GM18499 (cell line): Measurements from ENCODE around the gene PTCD2.

Experiments used
- ATAC-seq: cut with Tn5 transposase; IDR thresholded peaks from one replicate; pipeline ENCODE4 v1.9.1; 2021; ENCODE audit warnings: moderate number of reproducible peaks; ENCODE audit not compliant: insufficient read depth, unreplicated experiment

The PTCD2 gene

GRCh38 chr5:72337159-72337558, 17.0 kb downstream of the PTCD2 start:
- no peak for ATAC-seq

- no peak for ATAC-seq
Observed at GRCh38 chr5:72338689-72339209, 18.6 kb downstream of the PTCD2 start.

- no peak for ATAC-seq
Observed at GRCh38 chr5:72346398-72346797, 26.2 kb downstream of the PTCD2 start.

GRCh38 chr5:72347801-72348308, 27.7 kb downstream of the PTCD2 start:
- ATAC-seq, result no peak

GRCh38 chr5:72351376-72351775, 31.2 kb downstream of the PTCD2 start:
- ATAC-seq, result no peak

- ATAC-seq, result no peak
Observed at GRCh38 chr5:72352616-72353015, 32.4 kb downstream of the PTCD2 start.

GRCh38 chr5:72353046-72353445, 32.9 kb downstream of the PTCD2 start:
- ATAC-seq, result no peak

GRCh38 chr5:72355706-72356299, 35.6 kb downstream of the PTCD2 start:
- no peak for ATAC-seq

- no peak for ATAC-seq
Observed at GRCh38 chr5:72356361-72356760, 36.2 kb downstream of the PTCD2 start.

GRCh38 chr5:72358925-72359324, 38.8 kb downstream of the PTCD2 start:
- no peak for ATAC-seq

- no peak for ATAC-seq
Observed at GRCh38 chr5:72359886-72360285, 39.7 kb downstream of the PTCD2 start.

- no peak for ATAC-seq
Observed at GRCh38 chr5:72363166-72363802, 43.1 kb downstream of the PTCD2 start.

GRCh38 chr5:72364171-72364570, 44.0 kb downstream of the PTCD2 start:
- no peak for ATAC-seq

GRCh38 chr5:72364951-72365350, 44.8 kb downstream of the PTCD2 start:
- ATAC-seq, result no peak

- no peak for ATAC-seq
Observed at GRCh38 chr5:72366324-72366976, 46.3 kb downstream of the PTCD2 start.

- no peak for ATAC-seq
Observed at GRCh38 chr5:72368271-72368670, 48.1 kb downstream of the PTCD2 start.

GRCh38 chr5:72369301-72369700, 49.1 kb downstream of the PTCD2 start:
- no peak for ATAC-seq

- no peak for ATAC-seq
Observed at GRCh38 chr5:72369711-72370110, 49.5 kb downstream of the PTCD2 start.

GRCh38 chr5:72372331-72372730, 52.2 kb downstream of the PTCD2 start:
- ATAC-seq, result no peak

GRCh38 chr5:72372923-72373322, 52.8 kb downstream of the PTCD2 start:
- no peak for ATAC-seq

GRCh38 chr5:72374844-72375243, 54.7 kb downstream of the PTCD2 start:
- no peak for ATAC-seq
